Hepatocyte (in vitro differentiated cells): Measurements from ENCODE around the gene NPC2.

Source experiments
- CTCF ChIP-seq: fragments of 200-600 bp; sonication (generic); IDR thresholded peaks from 2 replicates; pipeline ENCODE4 v1.5.1; 2016; ENCODE audit warnings: antibody characterized with exemption, mild to moderate bottlenecking; ENCODE audit not compliant: poor library complexity
- EZH2 ChIP-seq: fragments of 200-600 bp; sonication (generic); IDR thresholded peaks from 2 replicates; pipeline ENCODE4 v1.6.1; 2016; ENCODE audit warnings: antibody characterized with exemption, mild to moderate bottlenecking, borderline replicate concordance
- EZH2phosphoT487 ChIP-seq: fragments of 200-600 bp; sonication (generic); IDR thresholded peaks from one replicate; pipeline ENCODE4 v1.6.1; 2018; ENCODE audit warnings: antibody characterized with exemption, mild to moderate bottlenecking, low read depth, moderate library complexity; ENCODE audit not compliant: unreplicated experiment, severe bottlenecking

DNA sequence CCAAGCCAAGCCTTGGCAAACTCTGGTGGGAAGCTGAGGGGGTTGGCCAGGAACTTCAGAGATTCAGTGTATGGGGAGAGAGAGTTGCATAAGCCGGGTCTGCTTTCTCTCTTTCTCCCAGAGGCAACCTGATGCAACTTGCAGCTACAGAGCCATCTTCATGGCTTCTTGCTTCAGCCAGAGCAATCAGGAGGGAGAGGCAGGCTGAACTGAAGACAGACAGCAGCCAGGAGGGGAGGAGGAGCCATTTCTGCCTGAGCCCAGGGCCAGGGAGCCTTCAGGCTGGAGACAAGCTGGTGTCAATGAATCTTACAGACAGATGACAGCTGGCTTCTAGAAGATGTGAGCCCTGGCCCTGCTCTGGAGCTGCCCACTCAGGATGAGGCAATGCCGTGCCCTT, 18.7 kb downstream of the NPC2 start:
- TF ChIP-seq CTCF (no peak), EZH2 (no peak), EZH2phosphoT487 (no peak)
